NK-92 treated with Interleukin-12 subunit alpha and Interleukin-12 subunit beta, amount 100 ng/mL, for 24 hours (cell line): ENCODE data around the gene MYLK.

ENCODE experiments used
- DNase-seq: peaks from one replicate; lab custom pipeline; 2025; lab: John Stamatoyannopoulos, UW

Gene MYLK

DNA sequence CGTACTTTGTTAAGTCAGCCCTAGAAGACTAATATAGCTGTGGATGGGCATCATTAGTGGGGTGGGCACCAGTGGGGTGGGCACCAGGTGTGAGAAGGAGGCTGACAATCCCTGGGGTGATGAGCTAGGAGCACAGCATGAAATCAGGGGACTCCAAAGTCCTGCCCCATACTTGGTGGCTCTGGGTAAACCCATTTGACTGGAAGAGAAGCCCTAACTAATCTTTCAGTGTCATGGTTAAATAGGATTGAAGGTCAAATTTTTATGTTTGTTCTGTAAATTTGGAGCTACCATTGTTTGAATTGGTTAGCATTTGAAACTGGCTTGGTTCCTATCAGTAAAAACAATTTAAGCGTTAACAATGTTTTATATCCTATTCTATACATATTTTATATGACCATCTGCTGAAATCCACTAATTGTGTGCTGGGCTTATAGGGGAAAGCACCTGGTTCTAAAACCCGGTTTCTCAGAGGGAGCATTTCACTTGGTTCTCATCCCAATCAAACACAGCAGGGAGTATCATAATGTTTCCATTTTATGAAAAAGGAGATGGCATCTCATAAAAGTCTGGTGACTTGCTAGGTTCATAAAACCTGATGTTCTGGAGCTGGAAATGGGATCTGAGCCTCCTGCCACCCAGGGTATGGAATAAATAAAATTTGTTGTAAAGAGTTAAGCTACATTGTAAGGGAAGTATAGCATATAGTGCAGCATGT is 211.5 kb downstream of the MYLK start:
- no peak for DNase-seq

DNA sequence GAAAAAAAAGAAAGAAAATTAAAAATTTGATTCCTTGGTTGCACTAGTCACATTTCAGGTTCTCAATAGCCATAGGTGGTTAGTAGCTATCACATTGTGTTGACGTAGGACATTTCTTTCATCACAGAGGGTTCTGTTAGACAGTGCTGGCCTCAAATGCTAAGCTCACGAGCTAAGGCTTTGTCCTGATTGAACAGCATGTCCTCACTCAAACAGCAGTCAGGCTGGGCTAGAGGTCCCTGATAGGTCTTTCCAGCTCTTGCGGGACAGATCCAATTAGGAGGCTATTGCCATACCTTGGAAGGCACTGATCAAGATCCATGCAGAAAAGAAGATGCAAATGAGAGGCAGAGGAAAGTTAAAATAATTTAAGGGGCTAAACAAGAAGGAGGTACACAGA is 213.4 kb downstream of the MYLK start:
- DNase-seq, result no peak

DNA sequence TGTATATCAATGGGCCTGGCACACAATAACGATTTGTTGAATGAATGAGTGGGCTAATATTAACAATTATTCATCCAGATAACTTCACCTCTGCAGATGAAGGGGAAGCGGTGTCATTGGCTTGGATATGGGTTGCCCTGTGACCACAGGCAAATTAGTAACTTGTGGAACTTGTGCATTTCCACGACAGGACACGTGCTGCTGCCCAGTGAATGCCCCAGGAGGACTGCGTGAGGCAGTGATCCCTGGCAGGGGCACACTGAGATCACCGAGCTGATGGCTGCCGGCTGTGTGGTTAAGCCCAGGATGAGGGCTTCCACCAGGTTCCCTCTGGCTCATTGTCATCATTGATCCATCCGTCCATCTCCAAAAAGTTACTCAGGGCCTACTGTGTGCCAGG is 215.2 kb downstream of the MYLK start:
- DNase-seq, result no peak

DNA sequence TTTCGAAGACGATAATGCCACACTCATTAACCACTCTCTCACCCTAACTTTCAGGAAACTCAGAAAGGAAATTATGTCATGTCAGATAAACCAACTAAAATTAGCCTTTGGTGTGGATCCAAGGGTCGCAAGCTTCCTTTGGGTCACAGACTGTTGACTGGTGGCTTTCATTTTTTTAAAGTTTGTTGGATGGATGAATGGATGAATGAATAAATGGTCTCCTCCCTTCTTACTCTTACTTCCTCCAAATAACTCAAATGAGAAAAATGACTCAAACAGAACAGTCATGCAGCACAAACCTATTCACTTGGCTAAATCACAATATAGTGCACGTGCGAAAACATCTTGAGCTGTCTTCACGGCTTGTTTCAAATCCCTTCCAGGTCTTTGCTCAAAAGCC is 216.3 kb downstream of the MYLK start:
- DNase-seq, result no peak

DNA sequence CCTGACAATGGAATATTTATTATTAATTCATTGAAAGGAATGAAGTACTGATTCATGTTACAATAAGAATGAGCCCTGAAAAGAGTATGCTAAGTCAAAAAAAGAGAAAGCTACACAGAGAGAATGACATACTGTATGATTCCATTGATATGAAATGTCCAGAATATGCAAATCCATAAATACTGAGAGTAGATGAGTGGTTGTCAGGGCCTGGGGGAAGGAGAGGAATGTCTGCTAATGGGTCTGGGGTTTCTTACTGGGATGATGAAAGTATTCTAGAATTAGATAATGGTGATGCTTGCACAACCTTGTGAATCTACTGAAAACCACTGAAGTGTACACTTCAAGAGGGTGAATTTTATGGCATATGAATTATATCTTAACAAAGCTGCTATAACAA is 219.4 kb downstream of the MYLK start:
- DNase-seq, result no peak

DNA sequence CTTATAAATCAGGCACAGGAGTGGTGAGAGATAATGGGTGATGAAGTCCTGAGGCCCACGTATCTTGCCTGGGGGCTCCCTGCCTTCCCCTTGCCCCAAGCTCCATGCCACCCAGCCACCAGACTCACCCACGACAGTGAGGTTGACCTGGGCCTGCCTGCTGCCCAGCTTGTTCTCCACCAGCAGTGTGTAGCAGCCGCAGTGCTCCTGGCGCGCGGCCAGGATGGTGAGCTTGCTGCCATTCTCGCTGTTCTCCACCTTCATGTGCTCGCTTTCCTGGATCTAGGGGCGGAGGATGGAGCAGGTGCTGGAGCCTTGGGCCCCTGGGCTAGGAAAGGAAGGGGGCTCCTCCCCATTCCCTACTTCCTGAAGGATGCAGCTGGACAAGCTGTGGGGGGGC is 220.2 kb downstream of the MYLK start:
- no peak for DNase-seq

DNA sequence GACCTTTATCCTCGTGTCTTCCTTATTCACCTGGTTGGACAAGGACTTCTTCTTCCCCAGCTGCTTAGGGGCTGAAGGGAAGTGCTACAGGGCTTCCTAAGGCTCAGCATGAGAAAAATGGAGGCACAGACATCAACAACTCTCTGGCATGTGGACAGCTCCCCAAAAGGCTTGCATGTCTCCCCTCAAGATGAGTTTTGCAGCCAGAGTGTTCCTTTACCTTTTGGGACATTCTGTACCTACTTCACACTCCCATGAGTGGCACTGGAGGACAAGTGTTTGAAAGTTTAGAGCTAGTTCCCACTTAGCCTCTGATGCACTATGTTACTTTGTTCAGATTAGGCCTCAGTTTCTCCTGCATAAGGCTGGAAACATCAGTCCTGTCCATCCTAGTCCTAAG is 222.2 kb downstream of the MYLK start:
- no peak for DNase-seq

DNA sequence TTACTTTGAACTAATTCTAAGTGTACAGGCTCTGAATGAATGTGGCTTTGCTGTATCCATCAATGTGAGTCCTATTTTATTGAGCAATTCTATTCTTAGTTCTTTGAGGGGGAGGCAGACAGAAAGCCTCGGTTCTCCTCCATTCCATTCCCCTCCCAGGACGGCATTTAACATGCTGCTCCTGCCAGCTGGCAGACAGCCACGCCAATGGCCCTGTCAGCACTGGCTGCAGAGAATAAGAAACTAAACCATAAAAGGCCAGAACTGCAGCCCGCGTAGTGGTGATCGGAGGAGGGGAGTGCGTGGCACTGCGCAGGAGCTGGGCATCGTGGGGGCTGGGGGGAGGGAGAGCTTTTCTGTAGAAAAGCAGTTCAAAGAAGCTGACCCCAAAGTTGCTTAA is 223.2 kb downstream of the MYLK start:
- no peak for DNase-seq

DNA sequence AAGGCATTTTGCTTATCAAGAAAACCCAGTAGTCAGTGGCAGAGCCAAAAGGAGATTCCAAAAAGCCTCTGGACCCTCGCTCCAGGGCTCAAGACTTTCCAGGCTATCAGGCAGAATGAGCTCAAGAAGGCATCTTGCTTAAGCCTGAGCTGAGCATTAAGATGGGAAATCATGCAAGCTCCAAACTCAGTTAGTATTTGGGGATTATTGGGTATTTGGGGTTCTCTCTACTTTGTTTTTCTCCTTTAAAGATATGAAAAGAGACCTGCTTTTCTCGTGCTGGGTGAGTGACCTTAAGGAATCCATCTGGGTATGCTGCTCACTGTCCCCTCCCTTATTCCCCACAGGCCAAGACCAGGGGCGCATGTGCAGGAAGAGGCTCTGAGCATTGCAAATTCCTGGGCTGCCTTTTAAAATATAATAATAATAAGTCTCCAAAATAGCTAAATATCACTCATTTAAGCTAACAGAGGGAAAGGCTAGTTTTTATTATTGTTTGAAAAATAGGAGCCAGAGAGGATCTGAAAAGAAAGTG is 223.9 kb downstream of the MYLK start:
- no peak for DNase-seq

DNA sequence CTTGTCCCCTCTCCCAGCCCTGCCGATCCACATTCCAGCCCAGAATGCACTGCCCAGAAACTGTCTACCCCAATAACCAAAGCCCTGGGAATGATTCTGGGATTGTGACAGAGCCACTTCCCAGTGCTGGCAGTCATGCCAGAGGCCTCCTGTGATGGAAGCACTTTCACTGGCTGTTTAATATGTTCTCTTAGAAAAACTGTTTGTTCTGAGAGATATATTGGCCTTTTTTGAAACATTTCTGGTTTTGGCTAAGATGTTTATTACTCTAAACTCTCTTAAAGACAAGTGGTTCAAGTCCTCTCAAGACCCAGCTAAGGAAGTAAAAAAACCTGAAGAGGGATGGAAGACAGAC is 225.3 kb downstream of the MYLK start:
- DNase-seq, result no peak

DNA sequence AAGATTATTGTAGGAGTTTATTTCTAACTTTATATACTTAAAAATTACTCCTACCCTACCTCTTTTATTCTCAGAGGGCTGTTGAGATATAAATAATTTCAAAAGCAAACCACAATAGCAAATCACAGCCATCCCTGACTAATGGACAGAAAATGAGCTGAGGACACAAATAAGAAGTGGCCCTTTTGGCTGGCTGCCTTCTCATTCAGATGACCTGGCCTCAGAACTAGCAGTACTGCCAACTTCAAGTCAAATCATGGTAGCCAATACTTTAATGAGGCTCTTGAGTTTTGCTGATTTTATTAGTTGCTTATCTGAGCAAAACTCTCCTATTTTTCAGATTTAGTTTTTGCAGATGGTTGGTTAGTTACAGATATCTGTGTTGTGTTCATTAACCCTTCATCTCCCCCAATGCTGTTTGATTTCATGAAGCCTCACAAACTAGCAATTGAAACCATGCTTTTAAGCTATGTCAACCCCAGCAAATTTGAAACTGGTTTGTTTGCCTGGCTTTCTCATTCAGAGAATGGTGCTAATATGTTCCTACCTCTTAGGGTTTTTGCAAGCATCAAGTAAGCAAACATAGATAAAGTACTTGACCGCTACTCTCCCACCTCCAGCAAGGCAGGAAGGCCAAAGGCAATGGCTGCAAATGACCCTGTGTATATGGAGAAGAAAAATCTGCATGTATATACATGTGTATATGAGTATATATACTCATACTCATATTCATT is 225.8 kb downstream of the MYLK start:
- DNase-seq, result no peak

DNA sequence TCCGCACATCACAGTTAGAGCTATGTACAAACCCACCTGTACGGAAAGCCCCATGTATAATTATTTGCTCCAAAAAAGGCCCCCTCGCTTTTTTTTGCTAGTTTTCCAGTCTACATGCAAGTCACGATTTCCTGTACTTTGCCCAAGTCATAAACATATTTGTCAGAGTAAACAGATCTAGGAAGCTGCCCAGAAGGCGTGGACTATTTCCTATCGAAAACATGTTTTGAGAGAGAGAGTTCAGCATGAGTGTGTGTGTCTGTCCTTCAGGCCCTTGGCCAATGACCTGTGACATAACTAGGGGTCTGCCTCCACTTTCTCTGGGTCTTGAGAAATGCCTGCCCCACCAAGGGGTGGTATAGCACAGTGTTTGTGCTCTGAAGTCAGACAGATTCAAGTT is 226.6 kb downstream of the MYLK start:
- no peak for DNase-seq

DNA sequence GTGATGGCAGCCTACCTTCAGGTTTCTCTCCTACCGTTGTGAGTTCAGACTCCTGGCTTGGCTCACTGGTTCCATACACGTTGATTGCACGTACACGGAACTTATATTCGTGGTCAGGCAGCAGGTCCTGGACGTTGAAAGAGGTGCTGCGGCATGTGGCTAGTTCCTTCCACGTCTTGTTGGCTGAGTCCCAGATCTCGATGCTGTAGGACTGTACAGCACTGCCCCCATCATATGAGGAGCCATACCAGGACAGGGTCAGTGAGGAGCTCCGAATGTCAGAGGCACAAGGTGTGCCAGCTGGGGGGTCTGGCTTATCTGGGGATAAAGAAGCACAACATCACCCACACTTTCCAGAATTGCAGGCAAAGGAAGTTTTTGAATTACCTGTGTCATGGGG is 227.0 kb downstream of the MYLK start:
- no peak for DNase-seq

DNA sequence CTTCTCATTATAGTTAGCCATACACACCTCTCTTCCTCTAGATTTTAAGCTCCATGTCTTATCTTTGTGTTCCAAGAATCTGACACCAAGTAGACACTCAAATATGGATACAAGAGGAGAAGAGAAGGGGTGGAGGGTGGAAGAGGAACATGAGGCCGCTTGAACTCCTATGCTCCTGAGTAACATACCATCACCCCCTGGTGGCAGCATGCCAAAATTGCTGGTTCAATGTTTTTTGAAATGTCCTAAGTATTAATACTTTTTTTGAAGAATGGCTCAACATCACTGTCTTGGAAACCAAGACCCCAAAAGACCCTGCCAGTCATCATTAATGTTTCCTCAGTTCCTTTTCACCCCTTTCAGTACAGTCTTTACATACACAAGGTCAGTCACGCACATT is 227.4 kb downstream of the MYLK start:
- DNase-seq, result no peak

DNA sequence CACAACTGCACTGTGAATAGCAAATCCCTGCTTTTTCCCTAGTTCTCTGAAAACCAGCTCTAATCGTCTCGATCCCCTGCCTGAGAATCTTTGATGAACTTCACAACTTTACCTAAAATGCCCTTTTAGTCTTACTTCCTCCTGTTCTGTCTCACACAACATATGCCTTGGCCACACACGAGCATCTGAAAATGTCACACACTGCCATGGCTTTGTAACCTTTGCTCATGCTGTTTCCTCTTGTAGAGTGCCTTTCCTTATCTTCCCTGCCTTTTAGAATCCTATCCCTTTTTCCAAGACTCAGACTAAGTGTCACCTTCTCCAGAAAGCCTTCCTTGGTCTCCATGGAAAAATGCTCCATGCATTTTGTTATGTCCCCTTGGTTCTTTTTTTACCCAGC is 227.9 kb downstream of the MYLK start:
- DNase-seq, result no peak

DNA sequence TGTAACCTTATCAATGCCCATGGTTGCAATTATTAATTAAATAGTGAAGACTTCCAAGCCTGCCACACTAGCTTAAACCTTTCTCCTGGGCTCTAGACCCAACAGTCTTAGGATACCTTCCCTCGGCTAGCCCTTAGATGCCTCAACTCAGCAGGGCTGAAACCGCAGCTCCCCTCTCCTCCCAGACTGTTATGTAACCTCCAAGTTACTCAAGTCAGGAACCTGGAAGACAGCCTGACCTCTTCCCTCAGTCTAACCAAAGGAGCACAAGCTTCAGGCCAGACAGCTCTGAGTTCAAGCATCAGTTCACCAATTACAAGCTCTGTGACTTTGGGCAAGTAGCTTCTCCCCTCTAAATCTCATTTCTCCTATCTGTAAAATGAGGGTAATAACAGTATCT is 228.7 kb downstream of the MYLK start:
- no peak for DNase-seq

DNA sequence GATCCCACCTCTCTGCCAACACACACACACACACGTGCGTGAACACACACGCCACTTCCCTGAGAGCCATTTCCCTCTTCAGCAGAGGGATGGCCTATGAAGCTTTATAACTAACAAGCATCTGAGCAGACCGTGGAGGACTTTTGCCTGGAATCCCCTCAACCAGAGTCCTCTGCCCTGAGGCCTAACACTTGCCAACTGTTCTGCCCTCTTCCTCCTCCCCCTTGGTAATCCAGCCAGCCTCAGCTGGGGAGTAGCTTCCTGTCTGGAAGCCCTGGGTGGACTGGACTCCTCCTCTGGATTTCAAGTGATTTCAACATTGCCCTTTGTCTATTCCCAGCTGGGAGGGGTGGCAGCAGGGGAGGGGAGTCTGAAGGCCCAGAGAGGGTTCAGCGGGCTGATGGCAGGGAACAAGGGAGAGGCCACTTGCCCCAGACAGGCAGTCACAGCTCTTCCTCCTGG is 230.9 kb downstream of the MYLK start:
- DNase-seq, result no peak

DNA sequence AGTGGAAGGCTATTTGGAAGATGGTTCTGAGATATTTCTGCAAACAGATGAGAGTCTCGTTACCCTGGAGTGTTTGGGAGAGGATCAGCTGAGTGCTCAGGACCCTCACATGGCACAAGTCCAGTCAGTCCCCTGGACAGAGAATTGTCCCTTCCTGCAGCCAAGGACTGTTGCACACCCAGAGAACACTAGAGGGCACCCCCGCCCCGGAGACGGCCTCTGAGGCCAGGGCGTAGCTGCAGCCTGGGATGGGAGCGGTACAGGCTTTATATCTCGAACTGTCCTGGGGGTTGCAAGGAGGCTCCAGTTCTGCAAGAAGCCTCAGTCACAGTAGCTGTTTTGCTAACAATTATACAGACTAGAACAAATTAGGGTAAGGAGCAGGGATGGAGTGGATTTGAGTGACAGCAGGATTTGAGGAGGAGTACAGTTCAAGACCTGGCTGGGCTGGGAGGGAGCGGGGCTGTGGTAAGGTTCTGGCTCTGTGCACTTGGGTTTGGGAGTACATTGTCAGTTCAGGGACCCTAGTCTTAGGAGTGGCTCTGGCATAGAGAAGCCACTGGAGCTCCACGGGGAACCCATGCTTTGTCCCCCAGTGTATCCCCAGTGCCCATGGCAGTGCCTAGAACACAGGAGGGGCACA is 231.7 kb downstream of the MYLK start:
- DNase-seq, result no peak

DNA sequence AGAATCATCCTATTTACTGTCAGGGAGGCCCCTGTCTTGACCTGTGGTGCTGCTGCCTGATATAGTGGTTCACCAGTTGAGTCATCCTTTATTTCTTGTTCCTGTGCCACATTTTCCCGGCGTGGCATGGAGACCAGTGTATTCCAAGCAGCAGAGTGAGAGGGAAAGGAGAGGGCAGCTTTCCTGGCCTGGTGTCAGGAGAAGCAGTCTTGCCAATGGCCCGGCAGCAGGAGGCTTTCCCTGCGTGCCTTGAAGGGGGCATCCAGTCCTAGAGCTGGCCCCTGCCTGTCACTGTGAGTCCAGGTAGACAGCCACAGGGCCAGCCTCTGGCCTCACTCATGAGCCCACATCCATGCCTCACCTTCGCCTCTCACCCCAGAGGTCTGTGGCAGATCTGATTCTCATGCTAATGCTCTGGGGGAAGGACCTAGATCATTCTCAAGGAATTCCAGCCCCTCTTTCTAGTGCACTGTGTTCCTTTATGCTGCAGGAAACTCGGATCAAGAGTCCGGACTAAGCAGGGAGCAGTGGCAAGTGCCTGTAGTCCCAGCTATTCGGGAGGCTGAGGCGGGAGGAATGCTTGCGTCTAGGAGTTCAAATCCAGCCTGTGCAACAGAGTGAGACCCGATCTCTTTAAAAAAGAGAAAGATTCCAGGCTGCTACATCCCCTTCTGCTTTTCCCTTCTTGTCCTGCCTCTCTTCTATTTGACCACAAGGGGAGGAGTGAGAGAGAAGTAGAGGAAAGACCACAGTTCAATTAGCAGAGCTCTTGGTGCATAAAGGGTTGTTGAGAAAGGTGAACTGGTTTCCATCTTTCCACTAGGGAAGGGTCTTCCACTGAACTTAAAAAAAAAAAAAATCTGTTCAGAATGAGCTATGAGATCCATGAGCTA is 232.4 kb downstream of the MYLK start:
- no peak for DNase-seq

DNA sequence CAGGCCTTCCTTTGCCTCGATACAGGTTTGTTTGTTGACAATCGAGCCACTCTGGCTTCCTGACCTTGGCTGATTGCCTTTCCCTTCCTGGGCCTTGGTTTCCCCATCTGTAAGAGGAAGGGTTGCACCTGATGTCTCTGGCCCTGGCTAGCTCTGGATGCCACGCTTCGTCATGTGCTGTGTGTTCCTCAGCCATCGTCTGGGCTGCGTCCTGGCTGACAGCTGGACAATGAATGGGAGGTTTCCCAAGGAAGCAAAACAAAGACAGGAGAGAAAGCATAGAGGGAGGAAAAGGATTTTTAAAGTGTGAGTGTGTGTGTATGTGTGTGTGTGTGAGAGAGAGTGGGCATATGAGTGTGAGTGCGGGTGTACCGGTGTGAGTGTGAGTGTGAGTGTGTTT is 234.0 kb downstream of the MYLK start:
- DNase-seq, result no peak

DNA sequence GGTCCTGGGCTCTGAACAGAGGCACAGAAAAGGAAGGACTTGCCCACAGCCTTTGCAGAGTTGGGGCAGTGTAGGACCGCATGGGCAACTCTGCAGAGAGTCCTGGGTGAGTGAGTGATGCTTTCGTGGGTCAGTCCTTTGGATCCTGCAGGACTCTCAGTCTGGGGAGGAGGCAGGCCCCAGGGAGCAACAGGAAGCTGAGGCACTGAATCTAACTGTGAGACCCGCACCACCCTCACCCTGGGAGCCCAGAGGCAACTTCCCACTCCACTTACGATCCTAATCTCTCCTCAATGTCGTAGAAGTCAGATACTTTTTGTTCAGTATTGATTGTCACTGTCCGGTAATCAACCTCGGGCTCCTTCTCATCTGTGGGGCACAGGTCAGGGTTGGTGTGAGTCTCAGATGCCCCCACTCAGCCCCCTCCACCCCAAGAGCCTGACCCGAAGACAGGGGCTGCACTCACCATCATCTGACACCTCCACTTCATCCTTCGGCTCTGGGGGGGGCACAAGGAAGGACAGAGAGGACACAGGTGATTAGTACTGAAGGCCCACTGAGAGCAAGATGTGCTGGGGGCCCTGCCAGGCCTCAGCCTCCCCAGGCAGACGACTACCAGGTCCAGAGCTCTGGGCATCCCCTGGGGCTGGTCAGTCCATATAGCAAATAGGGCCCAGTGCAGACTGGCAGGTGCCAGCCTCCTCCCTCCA is 235.3 kb downstream of the MYLK start:
- DNase-seq, result no peak

DNA sequence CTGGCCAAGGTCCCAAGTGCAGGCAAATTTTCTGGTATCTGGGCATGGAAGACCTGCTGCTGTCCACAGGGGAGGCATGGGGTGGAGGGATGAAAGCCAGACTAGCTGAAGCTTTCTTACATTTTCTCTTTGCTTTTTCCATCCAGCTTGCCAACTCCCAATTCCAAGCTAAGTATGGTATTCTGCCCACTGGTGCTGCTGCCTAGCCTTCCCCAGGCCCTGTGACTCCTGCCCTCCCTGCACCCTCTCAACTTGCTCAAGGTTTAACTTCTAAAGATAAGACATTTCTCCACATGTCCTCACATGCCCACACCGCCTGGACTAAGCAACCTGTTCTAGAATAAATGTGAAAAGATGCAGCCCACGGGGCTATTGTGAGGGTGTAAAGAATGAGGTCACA is 239.8 kb downstream of the MYLK start:
- DNase-seq, result no peak
